Heart right ventricle (tissue), 16 donors: ENCODE data around the gene USH2A. TPM values are rescaled to one million over a fixed set of nuclear protein-coding genes. Genes with fewer than 3 reads are reported as not detected.

ENCODE experiments used
- ATAC-seq, 8 donors: fragments of 200-7000 bp; cut with Tn5 transposase; one replicate each; pipeline ENCODE4 v1.9.1; 2020; ENCODE audit warnings: mild to moderate bottlenecking in 8 of 8, moderate library complexity in 8 of 8, moderate number of reproducible peaks in 1 of 8
- DNase-seq, 2 donors: peaks; one replicate each; pipeline ENCODE4 v3.0.0-alpha.2; 2020
- H3K27ac ChIP-seq, 10 donors: fragments of 200-600 bp; sonication (generic) in 2 of 10; one replicate each; pipeline versions ENCODE4 v1.5.0 to v1.8.0; 2020 to 2022; ENCODE audit warnings: mild to moderate bottlenecking in 3 of 10
- H3K27me3 ChIP-seq, 7 donors: fragments of 200-600 bp; one replicate each; pipeline ENCODE4 v1.8.0; 2021 to 2022; ENCODE audit warnings: mild to moderate bottlenecking in 2 of 7
- H3K36me3 ChIP-seq, 9 donors: fragments of 200-600 bp; sonication (generic) in 1 of 9; one replicate each; pipeline versions ENCODE4 v1.5.0 to v1.8.0; 2020 to 2022; ENCODE audit warnings: mild to moderate bottlenecking in 2 of 9
- H3K4me1 ChIP-seq, 9 donors: fragments of 200-600 bp; sonication (generic) in 1 of 9; one replicate each; pipeline versions ENCODE4 v1.5.0 to v1.8.0; 2020 to 2022; ENCODE audit warnings: mild to moderate bottlenecking in 4 of 9
- H3K4me3 ChIP-seq, 10 donors: fragments of 200-600 bp; sonication (generic) in 2 of 10; one replicate each; pipeline versions ENCODE4 v1.5.0 to v1.8.0; 2020 to 2022; ENCODE audit warnings: mild to moderate bottlenecking in 7 of 10, moderate library complexity in 2 of 10
- H3K9me3 ChIP-seq, 11 donors: fragments of 200-600 bp in 10 of 11; sonication (generic) in 2 of 11; one replicate each; pipeline versions ENCODE4 v1.5.0 to v1.8.0; 2013 to 2022; ENCODE audit warnings: mild to moderate bottlenecking in 2 of 11, control low read depth in 1 of 11, moderate library complexity in 1 of 11
- CTCF ChIP-seq, 9 donors: fragments of 200-600 bp; sonication (generic) in 2 of 9; IDR thresholded peaks; one replicate each; pipeline versions ENCODE4 v1.5.0 to v1.8.0; 2021 to 2022; ENCODE audit warnings: antibody characterized with exemption in 9 of 9, mild to moderate bottlenecking in 5 of 9, moderate library complexity in 1 of 9
- WGBS, 2 donors: extraction: QIAGEN DNeasy Blood & Tissue Kit; methylation state at CpG; one replicate each; pipeline ENCODE4 v1.1.7; 2013; ENCODE audit warnings: inconsistent platforms in 1 of 2; 5-methylcytosine and 5-hydroxymethylcytosine counted together
- intact Hi-C, 10 donors: fragments of 100-400 bp; cut with DNase I; formaldehyde crosslinking; loops; one replicate each; pipeline versions ENCODE4 v1.11.1 to v1.14.2; 2022
- polyA plus RNA-seq, 2 donors: library from polyadenylated mRNA; stranded (reverse); fragments of 200-250 nt; gene quantifications; one replicate each; pipeline ENCODE4 v1.2.3, GENCODE V29; 2013
- total RNA-seq, 10 donors: library from RNA; stranded (reverse); fragmentation: NEBNext Ultra II Directional in 3 of 10; extraction: Animal tissue kit (Norgen Biotek cat#: 25700) in 3 of 10; gene quantifications; one replicate each; pipeline versions ENCODE4 v1.2.1 to v1.2.4, GENCODE V29; 2021 to 2023
- donor health status: Arrhythmogenic right ventricular cardiomyopathy.
- donor health status: ischemic (EF 13 %, LVEDD 7.1; RV severe dilation, severe dysfunction).
- donor health status: healthy with polysubstance abuse.
- donor health status: DM: no; HTN: yes; CAD: no.
- donor health status: DM: no; HTN: no; CAD: no.
- donor health status: ischemic (EF 25% LVEDD 6.9; RV normal size, moderate dysfunction).
- donor health status: ischemic (EF 25% LVEDD 5.7; RV mildly dilated, moderate dysfunction).
- donor health status: healthy.
- donor health status: DM: yes; HTN: yes; CAD: no.
- donor health status: Ischemic cardiomyopathy.
- donor health status: ischemic (EF 35%, LVEDD 5.7; RV mildly dilated, moderate dysfunction).
- donor health status: nonischemic (EF 11% LVEDD 7.7; RV severe dilation, severe dysfunction).
- donor health status: DM: yes; HTN: yes; CAD: no.
- donor health status: PGD.
- donor health status: ischemic (EF 29% LVEDD 5.4; RV normal size, mild dysfunction).
- donor health status: nonischemic (EF 23%, LVEDD 6.1; RV moderate dilation, normal function).

Gene USH2A
- total and polyA plus RNA-seq, 12 donors = 0.01 to 4.9 (median 3.6) TPM

GRCh38 chr1:216178281-216178680 is 245.0 kb downstream of the USH2A start:
- no peak for TF ChIP-seq CTCF (IDR thresholded peaks at IDR 0.05)
- Histone ChIP-seq H3K4me1 (peaks cover 0 to 5% (median 0%) of the 10 kb centered on the region in 9 donors), H3K27me3 (no peaks in the 10 kb centered on the region), H3K36me3 (no peaks in the 10 kb centered on the region), H3K4me3 (no peak overlapping the region), H3K9me3 (no peaks in the 10 kb centered on the region), H3K27ac (no peak overlapping the region)
- ATAC-seq = no peak
- intact Hi-C loops = no loop called here
- no peak for DNase-seq

- no peak for TF ChIP-seq CTCF (IDR thresholded peaks at IDR 0.05)
- no peak for DNase-seq
- Histone ChIP-seq H3K9me3 (no peaks in the 10 kb centered on the region), H3K4me1 (peaks cover 0 to 6% (median 0%) of the 10 kb centered on the region in 9 donors), H3K36me3 (no peaks in the 10 kb centered on the region), H3K4me3 (no peak overlapping the region), H3K27me3 (no peaks in the 10 kb centered on the region), H3K27ac (no peak overlapping the region)
- no peak for ATAC-seq
- intact Hi-C loops = no loop called here
- WGBS, 2 donors = 61 to 69% methylated on average over 1 of the region's 1 CpG
Measured at GRCh38 chr1:216176970-216177369, 246.3 kb downstream of the USH2A start.

GRCh38 chr1:216175714-216176113 is 247.5 kb downstream of the USH2A start:
- no peak overlapping the region for H3K4me3 ChIP-seq
- H3K9me3 ChIP-seq = no peaks in the 10 kb centered on the region
- no peaks in the 10 kb centered on the region for H3K36me3 ChIP-seq
- no peak for DNase-seq
- no peak for ATAC-seq
- TF ChIP-seq CTCF (IDR thresholded peaks at IDR 0.05) = no peak
- 52 to 57% methylated on average over 6 of the region's 6 CpGs for WGBS, 2 donors
- peaks cover 0 to 6% (median 0%) of the 10 kb centered on the region in 9 donors for H3K4me1 ChIP-seq
- H3K27ac ChIP-seq = no peak overlapping the region
- H3K27me3 ChIP-seq = no peaks in the 10 kb centered on the region
- intact Hi-C loops = no loop called here

GRCh38 chr1:216173376-216173995 is 249.8 kb downstream of the USH2A start:
- WGBS, 2 donors = 44 to 57% methylated on average over 4 of the region's 4 CpGs

More at GRCh38 chr1:216173376-216173995, 249.8 kb downstream of the USH2A start:
- H3K27me3 ChIP-seq = no peaks in the 10 kb centered on the region
- ATAC-seq (no peak), DNase-seq (no peak)
- H3K36me3 ChIP-seq = no peaks in the 10 kb centered on the region
- peaks cover 0 to 6% (median 0%) of the 10 kb centered on the region in 9 donors for H3K4me1 ChIP-seq
- H3K4me3 ChIP-seq = no peak overlapping the region
- H3K27ac ChIP-seq = no peak overlapping the region
- TF ChIP-seq CTCF (IDR thresholded peaks at IDR 0.05) = no peak
- H3K9me3 ChIP-seq = no peaks in the 10 kb centered on the region
- intact Hi-C loops = no loop called here
